Measurements from ENCODE around the gene MYZAP. TPM values are rescaled to one million over a fixed set of nuclear protein-coding genes. Genes with fewer than 3 reads are reported as not detected.

MYZAP gene
- total and polyA plus RNA-seq, 2 experiments from 2014 or later = 1.0 to 1.5 TPM

DNA sequence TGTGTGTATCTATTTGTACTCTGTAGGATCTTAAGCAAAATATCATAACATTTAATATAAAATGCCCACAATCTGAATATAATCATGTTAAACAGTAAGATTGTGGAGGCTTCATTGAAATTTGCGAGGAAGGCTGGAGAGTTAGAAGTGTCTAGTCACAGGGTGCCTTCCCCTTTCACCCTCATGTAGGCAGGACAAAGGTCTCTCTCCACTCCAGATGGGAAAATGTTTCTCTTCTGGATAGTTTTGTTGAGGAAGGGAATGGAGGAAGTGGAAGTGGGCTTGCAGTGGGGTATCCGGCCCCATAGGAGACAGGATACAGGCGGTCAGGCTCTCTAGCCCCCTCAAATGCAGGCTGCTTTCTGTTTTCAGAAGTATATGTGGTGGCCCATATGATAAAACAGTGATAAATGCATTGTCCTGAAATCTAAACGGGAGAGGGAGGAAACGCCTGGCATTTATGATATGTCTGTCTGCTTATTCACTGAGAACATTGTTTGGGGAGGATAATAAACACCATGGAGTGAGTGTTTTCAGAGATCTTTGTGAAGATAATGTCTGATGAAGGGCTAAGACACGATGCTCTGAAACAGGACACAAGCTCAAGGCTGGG lies 13.3 kb upstream of the MYZAP start (continued):
- no peak for TF ChIP-seq ZNF462 (CRISPR knock-in tag; IDR thresholded peaks at IDR 0.05)

DNA sequence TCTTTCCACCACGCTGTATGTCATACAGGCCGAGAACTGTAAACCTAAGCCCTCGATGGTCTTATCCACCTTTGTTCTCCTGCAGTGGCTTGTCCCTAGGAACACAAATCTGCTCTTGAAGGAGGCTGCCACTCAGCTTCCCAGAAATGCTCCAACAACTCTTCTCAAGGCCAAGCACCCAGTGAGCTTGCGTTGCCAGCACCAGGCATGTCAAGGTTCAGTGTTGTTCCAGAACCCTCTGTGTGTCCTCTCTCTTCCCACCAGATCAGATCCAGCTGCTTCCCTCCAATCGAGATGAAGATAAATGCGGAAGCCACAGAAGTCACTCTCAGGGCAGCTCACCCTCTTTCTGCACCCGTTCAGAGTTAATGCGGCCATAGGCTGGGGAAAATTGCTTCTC lies 11.3 kb upstream of the MYZAP start:
- Histone ChIP-seq H2AFZ (peak overlapping the region; percentile 47), H4K20me1 (replicated peaks; ENCODE audit: insufficient read depth) (no peaks in the 10 kb centered on the region), H3K4me2 (no peak overlapping the region), H3K4me3 (no peak overlapping the region), H3K4me1 (ENCODE audit: insufficient read depth) (no peaks in the 10 kb centered on the region), H3K27ac (ENCODE audit: low read depth) (no peak overlapping the region), H3F3A (replicated peaks; ENCODE audit: low read depth) (no peaks in the 10 kb centered on the region), H3K36me3 (ENCODE audit: insufficient read depth) (no peaks in the 10 kb centered on the region), H3K79me2 (replicated peaks; ENCODE audit: insufficient read depth) (no peaks in the 10 kb centered on the region), H3K27me3 (ENCODE audit: insufficient read depth) (no peaks in the 10 kb centered on the region), H3K9me2 (ENCODE audit: insufficient read depth) (0 out of 2 replicates have a peak, but pooled peaks cover 4% of the 10 kb centered on the region)
- Mint-ChIP-seq H3K4me3 (no peak overlapping the region), H3K27ac (no peak overlapping the region), H3K9me3 (peaks cover 7% of the 10 kb centered on the region; the same call in 1 of the 3 replicates), H3K4me1 (no peaks in the 10 kb centered on the region), H3K36me3 (ENCODE audit: low read depth) (no peaks in the 10 kb centered on the region), H3K27me3 (ENCODE audit: insufficient read depth, low read depth, poor library complexity) (peaks cover 3% of the 10 kb centered on the region)
- ATAC-seq = no peak
- no peak for DNase-seq (ENCODE audit: low spot score)
- TF ChIP-seq STAT1 (IDR thresholded peaks at IDR 0.05; ENCODE audit: unreplicated experiment) = no peak
- no peak for TF ChIP-seq ZNF462 (CRISPR knock-in tag; IDR thresholded peaks at IDR 0.05)
- TF ChIP-seq ZNF114 (CRISPR knock-in tag; IDR thresholded peaks at IDR 0.05) = no peak
- TF ChIP-seq CREB1 (CRISPR knock-in tag; IDR thresholded peaks at IDR 0.05; ENCODE audit: low read depth) = no peak
- TF ChIP-seq, protein P1, sequence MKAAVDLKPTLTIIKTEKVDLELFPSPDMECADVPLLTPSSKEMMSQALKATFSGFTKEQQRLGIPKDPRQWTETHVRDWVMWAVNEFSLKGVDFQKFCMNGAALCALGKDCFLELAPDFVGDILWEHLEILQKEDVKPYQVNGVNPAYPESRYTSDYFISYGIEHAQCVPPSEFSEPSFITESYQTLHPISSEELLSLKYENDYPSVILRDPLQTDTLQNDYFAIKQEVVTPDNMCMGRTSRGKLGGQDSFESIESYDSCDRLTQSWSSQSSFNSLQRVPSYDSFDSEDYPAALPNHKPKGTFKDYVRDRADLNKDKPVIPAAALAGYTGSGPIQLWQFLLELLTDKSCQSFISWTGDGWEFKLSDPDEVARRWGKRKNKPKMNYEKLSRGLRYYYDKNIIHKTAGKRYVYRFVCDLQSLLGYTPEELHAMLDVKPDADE (IDR thresholded peaks at IDR 0.05) = no peak
- TF ChIP-seq NANOG (IDR thresholded peaks at IDR 0.05; ENCODE audit: borderline replicate concordance) = no peak
- TF ChIP-seq EZH2 (IDR thresholded peaks at IDR 0.05; ENCODE audit: low read depth, unreplicated experiment) = no peak
